Measurements from ENCODE around the gene FITM1. TPM values are rescaled to one million over a fixed set of nuclear protein-coding genes. Genes with fewer than 3 reads are reported as not detected.

Gene FITM1
- total and polyA plus RNA-seq, 2 donors (not counting 1 experiment from before 2014, with no cell fraction given): not detected

DNA sequence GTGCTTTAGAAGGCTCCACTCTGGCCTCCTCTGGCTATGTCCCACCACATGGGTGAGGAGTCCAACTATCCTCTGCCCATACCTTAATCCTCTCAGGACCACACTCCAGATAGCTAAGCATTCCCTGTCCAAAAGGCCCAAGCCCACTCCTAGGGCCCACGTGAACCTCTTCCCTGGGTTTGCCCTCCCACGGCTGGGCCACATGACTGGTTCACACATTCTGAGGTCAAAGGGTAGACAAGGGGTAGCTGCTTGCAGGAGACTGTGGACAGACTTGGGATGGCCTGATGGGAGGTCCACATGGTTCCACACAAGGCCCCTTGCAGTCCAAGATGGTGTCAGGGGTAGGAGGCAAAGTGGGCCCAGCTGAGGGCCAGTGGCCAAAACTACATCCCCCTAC is 42.4 kb upstream of the FITM1 start:
- no peak overlapping the region for H2AFZ ChIP-seq (ENCODE audit: low read length)
- H3K27ac ChIP-seq (ENCODE audit: insufficient read depth, low read length): no peak overlapping the region
- no peaks in the 10 kb centered on the region for H3K79me2 ChIP-seq (ENCODE audit: control insufficient read depth, insufficient read depth, low read length)
- H3K27me3 ChIP-seq (ENCODE audit: control insufficient read depth, insufficient read depth, low read length): peaks cover 9% of the 10 kb centered on the region
- H3K4me3 ChIP-seq (replicated peaks in 1 of 4; ENCODE audit: control extremely low read depth in 1 of 4, insufficient read depth in 1 of 4, low read depth in 3 of 4, low read length in 4 of 4): no peak overlapping the region
- no peak for TF ChIP-seq EZH2 (IDR thresholded peaks at IDR 0.05; ENCODE audit: low read length, missing control alignments)
- TF ChIP-seq, protein P1, sequence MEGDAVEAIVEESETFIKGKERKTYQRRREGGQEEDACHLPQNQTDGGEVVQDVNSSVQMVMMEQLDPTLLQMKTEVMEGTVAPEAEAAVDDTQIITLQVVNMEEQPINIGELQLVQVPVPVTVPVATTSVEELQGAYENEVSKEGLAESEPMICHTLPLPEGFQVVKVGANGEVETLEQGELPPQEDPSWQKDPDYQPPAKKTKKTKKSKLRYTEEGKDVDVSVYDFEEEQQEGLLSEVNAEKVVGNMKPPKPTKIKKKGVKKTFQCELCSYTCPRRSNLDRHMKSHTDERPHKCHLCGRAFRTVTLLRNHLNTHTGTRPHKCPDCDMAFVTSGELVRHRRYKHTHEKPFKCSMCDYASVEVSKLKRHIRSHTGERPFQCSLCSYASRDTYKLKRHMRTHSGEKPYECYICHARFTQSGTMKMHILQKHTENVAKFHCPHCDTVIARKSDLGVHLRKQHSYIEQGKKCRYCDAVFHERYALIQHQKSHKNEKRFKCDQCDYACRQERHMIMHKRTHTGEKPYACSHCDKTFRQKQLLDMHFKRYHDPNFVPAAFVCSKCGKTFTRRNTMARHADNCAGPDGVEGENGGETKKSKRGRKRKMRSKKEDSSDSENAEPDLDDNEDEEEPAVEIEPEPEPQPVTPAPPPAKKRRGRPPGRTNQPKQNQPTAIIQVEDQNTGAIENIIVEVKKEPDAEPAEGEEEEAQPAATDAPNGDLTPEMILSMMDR (conservative IDR thresholded peaks at IDR 0.05 in 1 of 2, IDR thresholded peaks at IDR 0.05 in 1 of 2; ENCODE audit: low read depth in 1 of 2, low read length in 2 of 2): no peak
- H3K9ac ChIP-seq (ENCODE audit: insufficient read depth, low read length): no peak overlapping the region
- H3K4me2 ChIP-seq (ENCODE audit: extremely low read depth, insufficient read depth, low read length): no peak overlapping the region
- H3K9me3 ChIP-seq (ENCODE audit: control insufficient read depth, insufficient read depth, low read depth, low read length): no peaks in the 10 kb centered on the region
- H3K4me1 ChIP-seq (ENCODE audit: control insufficient read depth, extremely low read depth, insufficient read depth, low read length): no peaks in the 10 kb centered on the region
- no peak for DNase-seq (ENCODE audit: low read depth in 2 of 2)
- H3K36me3 ChIP-seq (ENCODE audit: control insufficient read depth, insufficient read depth, low read length): no peaks in the 10 kb centered on the region
- H4K20me1 ChIP-seq (ENCODE audit: control insufficient read depth, extremely low read depth, insufficient read depth, low read length): no peaks in the 10 kb centered on the region

DNA sequence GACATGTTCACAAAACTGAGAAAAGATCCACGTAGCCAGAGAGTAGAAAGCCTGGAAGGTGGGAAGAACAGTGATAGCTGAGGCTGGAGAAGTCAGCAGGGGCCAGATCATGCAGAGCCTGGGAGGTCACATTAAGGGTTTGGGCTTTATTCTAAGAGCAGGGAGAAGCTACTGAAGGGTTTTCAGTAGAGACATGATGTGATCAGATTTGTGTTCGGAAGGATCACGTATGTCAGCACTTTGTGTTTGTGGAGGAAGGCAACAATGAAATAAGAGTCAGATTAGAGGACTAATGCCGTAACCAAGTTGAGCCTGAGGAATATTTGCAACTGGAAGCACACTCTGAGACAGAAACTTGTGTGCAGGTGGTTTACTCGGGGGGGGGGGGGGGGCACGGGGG is 40.6 kb upstream of the FITM1 start:
- Histone ChIP-seq H3K9ac (ENCODE audit: insufficient read depth, low read length) (no peak overlapping the region), H3K36me3 (ENCODE audit: control insufficient read depth, insufficient read depth, low read length) (no peaks in the 10 kb centered on the region), H3K79me2 (ENCODE audit: control insufficient read depth, insufficient read depth, low read length) (no peaks in the 10 kb centered on the region), H4K20me1 (ENCODE audit: control insufficient read depth, extremely low read depth, insufficient read depth, low read length) (no peaks in the 10 kb centered on the region), H3K27ac (ENCODE audit: insufficient read depth, low read length) (no peak overlapping the region), H3K27me3 (ENCODE audit: control insufficient read depth, insufficient read depth, low read length) (no peaks in the 10 kb centered on the region), H3K4me1 (ENCODE audit: control insufficient read depth, extremely low read depth, insufficient read depth, low read length) (no peaks in the 10 kb centered on the region), H2AFZ (ENCODE audit: low read length) (no peak overlapping the region), H3K9me3 (ENCODE audit: control insufficient read depth, insufficient read depth, low read depth, low read length) (no peaks in the 10 kb centered on the region), H3K4me2 (ENCODE audit: extremely low read depth, insufficient read depth, low read length) (no peak overlapping the region), H3K4me3 (replicated peaks in 1 of 4; ENCODE audit: control extremely low read depth in 1 of 4, insufficient read depth in 1 of 4, low read depth in 3 of 4, low read length in 4 of 4) (no peak overlapping the region)
- DNase-seq (ENCODE audit: low read depth in 2 of 2): no peak
- no peak for TF ChIP-seq EZH2 (IDR thresholded peaks at IDR 0.05; ENCODE audit: low read length, missing control alignments)
- TF ChIP-seq, protein P1 (conservative IDR thresholded peaks at IDR 0.05 in 1 of 2, IDR thresholded peaks at IDR 0.05 in 1 of 2; ENCODE audit: low read depth in 1 of 2, low read length in 2 of 2): no peak

DNA sequence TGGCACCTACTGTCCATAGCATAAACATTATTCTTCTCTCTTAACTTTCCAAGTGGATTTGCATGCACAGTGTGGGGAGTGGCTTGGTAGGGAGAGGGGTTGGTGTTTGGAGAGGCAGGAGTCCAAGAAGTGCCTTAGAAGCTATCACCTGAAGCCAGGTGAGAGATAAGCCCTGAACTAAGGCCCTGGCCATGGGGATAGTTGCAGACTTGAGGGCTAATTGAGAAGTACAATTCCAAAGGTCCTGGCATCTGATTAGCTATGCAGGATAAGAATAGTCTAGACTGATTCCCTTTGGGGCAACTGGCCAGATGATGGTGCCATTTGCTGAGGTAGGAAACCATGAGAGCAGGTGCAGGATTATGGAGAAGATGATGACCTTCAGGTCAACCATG is 38.4 kb upstream of the FITM1 start:
- no peak overlapping the region for H3K4me2 ChIP-seq (ENCODE audit: extremely low read depth, insufficient read depth, low read length)
- no peak overlapping the region for H2AFZ ChIP-seq (ENCODE audit: low read length)
- H3K36me3 ChIP-seq (ENCODE audit: control insufficient read depth, insufficient read depth, low read length): no peaks in the 10 kb centered on the region
- H3K79me2 ChIP-seq (ENCODE audit: control insufficient read depth, insufficient read depth, low read length): no peaks in the 10 kb centered on the region
- no peaks in the 10 kb centered on the region for H3K9me3 ChIP-seq (ENCODE audit: control insufficient read depth, insufficient read depth, low read depth, low read length)
- H3K27me3 ChIP-seq (ENCODE audit: control insufficient read depth, insufficient read depth, low read length): no peaks in the 10 kb centered on the region
- DNase-seq (ENCODE audit: low read depth in 2 of 2): no peak
- no peaks in the 10 kb centered on the region for H4K20me1 ChIP-seq (ENCODE audit: control insufficient read depth, extremely low read depth, insufficient read depth, low read length)
- peaks cover 2% of the 10 kb centered on the region for H3K4me1 ChIP-seq (ENCODE audit: control insufficient read depth, extremely low read depth, insufficient read depth, low read length)
- H3K27ac ChIP-seq (ENCODE audit: insufficient read depth, low read length): no peak overlapping the region
- H3K9ac ChIP-seq (ENCODE audit: insufficient read depth, low read length): no peak overlapping the region
- no peak overlapping the region for H3K4me3 ChIP-seq (replicated peaks in 1 of 4; ENCODE audit: control extremely low read depth in 1 of 4, insufficient read depth in 1 of 4, low read depth in 3 of 4, low read length in 4 of 4)
- TF ChIP-seq EZH2 (IDR thresholded peaks at IDR 0.05; ENCODE audit: low read length, missing control alignments): no peak
- TF ChIP-seq, protein P1 (conservative IDR thresholded peaks at IDR 0.05 in 1 of 2, IDR thresholded peaks at IDR 0.05 in 1 of 2; ENCODE audit: low read depth in 1 of 2, low read length in 2 of 2): no peak

Measured in fibroblast of lung (primary cell).